Activated effector memory CD4-positive, alpha-beta T cell treated with anti-CD3 and anti-CD28 coated beads, Interleukin-2, amount 50 U/mL, for 16 hours (primary cell): ENCODE data around the gene BMP2K.

Experiments
- DNase-seq: peaks from one replicate; pipeline ENCODE4 v3.0.0-alpha.2; 2020

Gene BMP2K

GRCh38 chr4:78939667-78940008 lies 163.5 kb downstream of the BMP2K start:
- DNase-seq = no peak

DNA sequence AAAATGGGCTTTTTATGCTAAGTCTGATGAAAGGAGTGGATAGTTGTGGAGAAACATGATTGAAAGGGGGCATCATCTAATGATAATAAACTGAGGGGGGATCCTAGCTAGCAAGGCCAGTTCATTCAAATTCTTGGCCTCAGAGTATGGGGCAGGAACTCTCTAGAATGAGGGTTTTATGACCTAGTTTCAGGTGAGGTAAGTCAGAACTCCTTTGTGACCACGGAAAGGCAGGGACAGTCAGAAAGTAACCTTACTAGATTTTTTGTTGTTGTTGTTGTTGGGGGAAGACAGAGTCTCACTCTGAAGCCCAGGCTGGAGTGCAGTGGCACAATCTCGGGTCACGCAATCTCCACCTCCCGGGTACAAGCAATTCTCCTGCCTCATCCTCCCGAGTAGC lies 164.6 kb downstream of the BMP2K start:
- DNase-seq = no peak

- DNase-seq = no peak
Measured at GRCh38 chr4:78944381-78944780, 168.2 kb downstream of the BMP2K start.

- no peak for DNase-seq
Measured at GRCh38 chr4:78945651-78946179, 169.6 kb downstream of the BMP2K start.

GRCh38 chr4:78949735-78950134 lies 173.6 kb downstream of the BMP2K start:
- no peak for DNase-seq

DNA sequence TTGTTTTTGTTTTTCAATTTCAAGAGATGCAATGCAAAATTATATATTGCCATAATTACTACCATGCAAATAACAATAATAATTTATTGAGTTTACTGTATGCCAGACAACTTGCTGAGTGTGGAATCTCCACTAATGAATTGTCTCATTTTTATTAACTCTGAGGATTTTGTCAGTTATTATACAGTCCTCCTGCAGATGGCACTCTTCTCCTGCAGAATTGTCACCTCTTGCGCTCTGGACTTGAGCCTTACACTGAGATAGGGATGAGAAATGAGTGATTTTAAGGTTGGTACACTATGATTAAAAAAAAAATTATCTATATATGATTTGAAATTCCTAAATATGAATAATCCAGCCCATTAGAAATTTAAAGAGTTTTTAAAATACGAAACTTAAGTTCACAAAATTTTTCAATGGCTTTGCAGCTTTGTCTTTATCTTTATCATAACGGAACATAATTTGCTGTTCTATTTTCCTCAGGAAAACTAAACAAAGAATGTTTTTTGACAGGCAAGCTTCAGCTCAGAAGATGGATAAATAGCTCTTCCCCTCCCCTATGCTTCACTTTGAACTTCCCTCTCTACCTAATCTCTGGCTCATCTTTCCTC lies 175.8 kb downstream of the BMP2K start:
- DNase-seq = no peak

- DNase-seq = no peak
Measured at GRCh38 chr4:78953231-78953630, 177.1 kb downstream of the BMP2K start.

- DNase-seq = no peak
Measured at GRCh38 chr4:78953769-78954666, 177.9 kb downstream of the BMP2K start.

GRCh38 chr4:78956975-78957374 lies 180.8 kb downstream of the BMP2K start:
- DNase-seq = no peak

GRCh38 chr4:78960926-78961325 lies 184.8 kb downstream of the BMP2K start:
- DNase-seq = no peak
